HG02588 (cell line): ENCODE data around the gene CACNB1.
A peak's percentile ranks its signal among the peaks of the same experiment; 100 is the strongest.

Experiments used
- ATAC-seq: cut with Tn5 transposase; IDR thresholded peaks from one replicate; pipeline ENCODE4 v1.9.1; 2021; ENCODE audit warnings: mild to moderate bottlenecking, moderate library complexity; ENCODE audit not compliant: unreplicated experiment

The CACNB1 gene

DNA sequence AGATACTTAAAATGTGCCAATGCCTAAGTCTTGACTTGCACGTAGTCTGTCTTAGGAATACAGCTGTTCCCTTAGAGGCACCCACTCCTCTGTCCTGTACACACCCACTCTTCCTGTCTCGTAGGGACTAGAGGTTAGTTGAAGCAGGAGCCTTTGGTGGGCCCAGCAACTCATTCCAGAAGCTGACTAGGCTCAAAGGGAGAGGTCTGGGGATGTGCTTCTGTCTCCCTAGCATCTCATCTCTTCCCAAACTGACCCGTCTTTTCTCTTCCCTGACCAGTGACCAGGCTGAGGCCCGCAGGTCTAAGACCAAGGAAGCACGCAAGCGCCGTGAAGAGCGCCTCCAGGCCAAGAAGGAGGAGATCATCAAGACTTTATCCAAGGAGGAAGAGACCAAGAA is 6.8 kb upstream of the CACNB1 start:
- ATAC-seq: no peak

DNA sequence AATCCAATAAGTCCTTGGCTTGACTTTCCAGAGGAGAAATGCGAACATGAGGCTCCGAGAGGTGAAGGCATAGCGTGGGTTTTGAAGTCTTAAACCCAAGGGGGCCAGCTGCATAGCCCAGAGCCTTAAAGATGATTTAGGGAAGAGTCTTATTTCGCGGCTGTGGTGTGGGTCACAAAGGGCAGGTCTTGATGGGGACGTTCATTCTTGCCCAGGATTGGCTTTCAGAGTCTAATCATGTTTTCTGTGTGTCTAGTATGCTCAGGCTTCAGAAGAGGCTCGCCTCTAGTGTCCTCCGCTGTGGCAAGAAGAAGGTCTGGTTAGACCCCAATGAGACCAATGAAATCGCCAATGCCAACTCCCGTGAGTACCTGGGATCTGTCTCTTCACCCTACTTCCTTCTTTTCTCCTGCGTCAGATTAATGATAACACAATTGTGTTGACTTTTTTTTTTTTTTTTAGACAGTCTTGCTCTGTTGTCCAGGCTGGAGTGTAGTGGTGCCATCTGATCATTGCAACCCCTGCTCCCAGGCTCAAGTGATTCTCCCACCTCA is 3.6 kb upstream of the CACNB1 start:
- no peak for ATAC-seq

DNA sequence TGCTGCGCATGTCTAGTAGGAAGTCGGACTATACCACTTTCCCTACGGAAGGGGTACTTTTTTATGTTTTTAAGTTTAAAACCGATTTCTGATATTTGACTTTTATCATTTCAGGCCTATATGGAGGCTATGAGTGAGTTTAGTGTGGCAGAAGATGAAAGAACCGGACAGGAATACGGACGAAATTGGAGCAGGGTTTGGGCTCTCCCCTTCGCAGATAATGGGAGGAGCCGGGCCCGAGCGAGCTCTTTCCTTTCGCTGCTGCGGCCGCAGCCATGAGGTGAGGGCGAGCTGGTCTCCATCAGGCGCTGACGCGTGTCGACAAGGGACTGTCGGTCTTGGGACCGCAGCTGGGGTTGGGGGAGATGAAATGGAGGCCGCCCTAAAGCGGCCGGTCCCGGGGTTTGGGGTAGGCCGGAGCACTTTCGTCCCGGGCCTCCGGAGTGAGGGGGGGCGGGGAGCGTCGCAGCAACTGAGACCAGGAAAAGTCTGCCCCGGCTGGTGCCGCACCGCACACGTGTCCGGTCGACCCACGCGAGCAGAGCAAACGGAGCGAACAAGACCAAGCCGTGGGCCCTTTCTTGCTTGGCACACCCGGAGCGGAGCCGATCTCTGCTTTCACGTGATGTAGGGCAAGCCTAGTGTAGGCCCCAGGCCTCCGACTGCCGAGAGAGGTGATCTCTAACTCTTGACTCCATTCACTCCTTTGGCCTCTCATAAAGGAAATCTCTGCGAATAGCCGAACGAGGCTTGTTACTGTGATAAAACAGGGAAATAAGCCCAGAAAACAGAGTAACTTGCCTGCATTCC is 2.8 kb upstream of the CACNB1 start, which contains the start of gene RPL19:
RPL19 (plus strand) TSS at position 214 of the 810 bp plus-strand sequence; CDS start at position 276, 62 bp downstream.
- peak; percentile 65 for ATAC-seq

DNA sequence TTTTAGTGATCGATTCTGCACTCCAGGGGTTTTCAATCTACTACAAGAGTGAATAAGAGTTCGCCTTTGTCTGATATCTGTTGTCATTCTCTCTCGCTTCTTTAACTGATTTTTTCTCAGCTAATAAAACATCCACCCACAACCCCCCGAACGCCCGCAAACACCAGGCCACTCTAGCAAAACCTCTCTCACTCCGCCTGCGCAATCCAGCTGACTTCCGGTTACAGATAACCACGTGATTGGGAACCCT is 2.3 kb upstream of the CACNB1 start:
- ATAC-seq: peak; percentile 61

DNA sequence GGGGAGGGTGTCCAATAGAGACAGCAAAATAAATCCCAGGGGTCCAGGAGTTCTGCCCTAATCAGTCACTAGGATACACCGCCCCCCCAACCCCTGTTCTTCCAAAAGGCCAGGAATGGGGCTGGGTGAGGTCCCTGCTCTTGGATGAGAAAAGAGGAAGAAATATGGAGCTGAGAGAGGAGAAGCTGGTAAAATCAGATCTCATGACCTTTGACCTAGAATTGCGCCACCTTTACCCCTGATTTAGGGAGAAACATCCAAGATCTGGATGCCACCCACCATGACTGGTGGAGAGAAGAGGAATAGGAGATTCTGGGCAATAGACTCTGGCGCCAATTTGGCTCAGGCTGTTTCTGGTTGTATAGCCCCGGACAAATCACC is 707 bp upstream of the CACNB1 start:
- no peak for ATAC-seq

DNA sequence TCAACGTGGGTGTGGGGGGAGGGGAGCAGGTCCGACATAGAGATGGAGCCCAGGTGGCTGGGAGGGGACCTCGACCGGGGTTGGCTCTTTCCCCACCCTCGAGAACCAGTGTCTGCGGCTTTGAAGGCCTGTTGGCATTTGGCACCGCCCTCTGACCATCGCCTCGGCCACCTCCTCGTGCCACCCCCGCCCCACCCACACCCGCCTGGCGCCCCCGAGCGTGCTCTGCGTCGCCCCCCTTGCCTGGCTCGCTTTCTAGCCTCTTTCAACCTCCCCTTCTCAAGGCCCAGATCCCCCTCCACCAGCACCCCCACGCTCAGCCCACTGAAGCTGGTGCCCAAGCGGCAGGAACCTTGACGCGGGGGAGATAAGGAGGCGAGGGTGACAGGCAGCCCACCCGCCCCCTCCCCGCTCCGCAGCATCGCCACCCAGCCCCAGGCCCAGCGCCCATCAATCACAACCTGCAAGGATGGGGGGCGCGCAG is 619 bp downstream of the CACNB1 start:
- no peak for ATAC-seq

DNA sequence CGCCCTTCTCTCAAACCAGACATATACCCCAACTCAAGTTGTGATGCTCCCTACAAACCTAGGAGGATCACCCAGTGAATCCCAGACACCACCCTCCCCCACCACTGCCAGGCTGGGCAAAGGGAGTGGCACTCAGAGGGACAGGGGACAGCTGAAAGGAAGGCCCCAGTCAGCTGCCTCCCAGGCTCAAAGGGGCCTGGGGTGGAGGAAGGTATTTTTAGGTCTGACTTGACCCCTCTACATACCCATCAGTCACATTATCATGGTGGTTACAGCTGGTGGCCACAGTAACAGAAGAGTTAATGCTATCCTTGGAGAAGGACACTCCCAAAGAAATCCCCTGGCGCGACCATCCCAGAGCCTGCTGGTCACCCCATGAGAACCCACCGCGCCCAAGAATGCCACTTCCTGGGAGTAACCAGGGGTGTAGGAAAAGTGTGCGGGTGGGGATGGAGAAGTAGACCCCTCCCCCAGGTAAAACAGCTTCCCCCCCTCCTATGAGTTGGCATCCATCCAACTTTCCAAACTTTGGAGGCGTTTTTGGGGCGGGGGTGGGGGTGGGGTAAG is 1.1 kb downstream of the CACNB1 start:
- ATAC-seq: no peak

DNA sequence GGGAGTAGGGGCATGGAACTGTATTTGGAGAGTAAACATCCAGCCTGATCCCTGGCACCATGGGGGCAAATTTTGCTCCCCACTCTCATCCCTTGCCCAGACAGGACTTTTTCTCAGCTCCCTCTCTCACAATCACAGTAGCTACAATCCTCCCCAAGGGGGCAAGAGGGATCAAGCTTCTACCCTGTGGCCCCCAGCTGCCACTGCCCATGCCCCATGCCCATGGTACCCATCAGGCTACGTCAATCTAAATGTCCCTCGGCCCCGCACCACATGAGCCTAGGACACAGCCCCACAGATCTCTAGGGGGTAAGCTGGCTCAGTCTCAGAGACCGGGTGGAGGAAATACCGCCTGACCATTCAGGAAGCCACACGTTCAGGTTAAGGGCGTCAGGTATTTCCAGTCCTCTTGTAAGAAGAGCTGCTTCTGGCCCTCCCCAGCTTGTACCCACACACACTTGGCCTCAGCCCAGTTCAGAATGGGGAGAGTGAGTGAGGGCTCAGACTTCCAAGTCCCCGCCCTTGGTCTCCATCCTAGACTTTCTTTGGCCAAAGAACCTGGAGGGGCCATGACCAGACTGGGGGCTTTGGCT is 1.8 kb downstream of the CACNB1 start:
- no peak for ATAC-seq

DNA sequence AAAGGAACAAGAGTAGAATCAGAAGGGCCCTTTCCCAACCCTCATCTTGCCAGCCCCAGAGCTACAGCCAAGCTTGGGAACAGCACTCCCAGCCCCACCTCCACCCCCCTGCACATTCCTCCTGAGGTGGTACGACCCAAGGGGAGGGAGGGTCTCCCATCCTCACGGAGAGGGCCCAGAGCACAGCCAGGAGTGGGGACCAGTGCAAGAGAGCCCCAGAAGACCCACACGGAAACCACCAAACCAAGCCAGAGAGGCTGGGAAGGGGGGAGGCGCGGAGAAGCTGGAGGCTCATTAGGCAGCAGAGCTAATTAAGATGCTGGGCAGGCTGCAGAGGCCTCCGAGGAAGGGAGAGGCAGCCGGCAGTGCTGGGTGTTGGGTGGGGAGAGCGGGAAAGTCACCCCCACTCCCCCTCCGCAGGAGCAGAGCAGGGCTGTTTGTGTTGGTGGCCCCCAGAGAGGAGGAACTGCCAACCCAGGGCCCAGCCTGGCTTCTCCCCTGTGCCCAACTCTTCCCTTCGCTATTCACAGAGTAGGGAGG is 2.4 kb downstream of the CACNB1 start:
- ATAC-seq: no peak

DNA sequence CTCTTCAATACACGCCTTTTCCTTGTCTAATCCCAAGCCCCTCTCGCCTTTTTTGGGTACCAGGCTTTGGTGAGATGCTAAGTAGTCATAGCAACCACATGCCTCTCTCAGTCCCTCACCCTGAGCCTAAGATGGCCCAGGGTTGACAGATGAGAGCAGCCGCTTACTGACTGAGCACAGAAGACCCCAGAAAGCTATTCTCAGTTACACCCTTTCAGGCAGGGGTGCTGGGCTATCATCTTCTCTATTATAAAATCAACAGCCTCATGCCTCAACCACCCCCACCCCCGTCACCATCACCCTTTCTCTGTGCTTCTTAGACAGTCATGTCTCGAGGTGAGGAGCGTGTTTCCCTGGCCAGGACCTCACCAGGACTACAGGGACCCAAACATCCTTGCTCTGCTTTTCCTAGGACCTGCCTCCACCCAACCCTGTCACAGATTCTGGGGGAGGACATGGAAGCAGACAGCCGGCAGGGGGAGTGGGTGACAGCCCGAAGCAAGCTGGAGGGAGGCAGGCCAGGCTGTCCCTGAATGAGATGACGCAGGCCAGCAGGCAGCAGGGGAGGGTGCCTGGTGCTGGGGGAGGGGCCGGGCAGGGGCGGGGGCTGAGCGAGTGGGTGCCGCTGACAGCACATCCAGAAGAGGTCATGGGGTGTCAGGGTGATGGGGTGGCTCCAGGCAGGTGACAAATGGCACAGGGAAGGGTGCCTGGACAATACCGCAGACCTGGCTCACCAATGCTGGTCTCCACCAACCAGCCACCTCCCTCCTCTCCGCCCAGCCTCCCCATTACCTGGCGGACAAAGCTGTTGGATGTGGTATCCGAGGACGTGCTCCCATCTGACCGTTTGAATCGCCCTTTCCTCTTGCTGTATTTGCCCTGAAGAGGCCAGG is 3.1 kb downstream of the CACNB1 start:
- no peak for ATAC-seq

DNA sequence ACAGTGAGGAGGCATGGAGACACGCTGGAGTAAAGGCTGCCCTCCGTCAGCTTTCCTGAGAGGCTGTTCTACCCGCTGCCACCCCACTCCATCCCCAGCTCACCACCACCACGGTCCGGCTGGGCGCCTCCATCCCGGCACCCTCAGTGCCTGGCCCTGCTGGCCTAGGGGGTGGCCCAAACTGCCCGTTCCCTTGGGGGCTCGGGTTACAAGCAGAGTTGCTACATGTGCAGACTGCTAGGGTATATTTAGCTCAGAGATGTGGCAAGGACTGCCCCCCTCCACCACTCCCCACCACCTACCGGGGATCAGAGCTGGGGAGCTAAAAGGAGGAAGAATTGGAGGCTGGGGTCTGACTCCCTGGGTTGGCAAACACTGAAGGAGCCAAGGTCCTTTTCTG is 4.1 kb downstream of the CACNB1 start:
- ATAC-seq: no peak

DNA sequence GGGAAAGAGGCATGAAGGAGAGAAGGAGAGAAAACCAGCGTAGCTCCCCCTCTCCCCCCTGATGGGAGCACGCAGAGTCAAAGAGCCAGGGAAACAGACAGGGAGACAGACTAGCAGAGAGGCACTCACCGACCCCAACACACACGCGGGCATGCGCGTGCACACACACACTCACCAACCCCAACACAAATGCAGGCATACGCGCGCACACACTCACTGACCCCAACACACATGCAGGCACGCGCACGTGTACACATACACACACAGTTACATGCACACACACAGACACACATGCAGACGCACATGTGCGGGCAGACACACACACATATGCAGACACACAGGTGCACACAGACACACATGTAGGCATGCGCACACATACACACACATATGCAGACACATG is 4.6 kb downstream of the CACNB1 start:
- ATAC-seq: no peak

DNA sequence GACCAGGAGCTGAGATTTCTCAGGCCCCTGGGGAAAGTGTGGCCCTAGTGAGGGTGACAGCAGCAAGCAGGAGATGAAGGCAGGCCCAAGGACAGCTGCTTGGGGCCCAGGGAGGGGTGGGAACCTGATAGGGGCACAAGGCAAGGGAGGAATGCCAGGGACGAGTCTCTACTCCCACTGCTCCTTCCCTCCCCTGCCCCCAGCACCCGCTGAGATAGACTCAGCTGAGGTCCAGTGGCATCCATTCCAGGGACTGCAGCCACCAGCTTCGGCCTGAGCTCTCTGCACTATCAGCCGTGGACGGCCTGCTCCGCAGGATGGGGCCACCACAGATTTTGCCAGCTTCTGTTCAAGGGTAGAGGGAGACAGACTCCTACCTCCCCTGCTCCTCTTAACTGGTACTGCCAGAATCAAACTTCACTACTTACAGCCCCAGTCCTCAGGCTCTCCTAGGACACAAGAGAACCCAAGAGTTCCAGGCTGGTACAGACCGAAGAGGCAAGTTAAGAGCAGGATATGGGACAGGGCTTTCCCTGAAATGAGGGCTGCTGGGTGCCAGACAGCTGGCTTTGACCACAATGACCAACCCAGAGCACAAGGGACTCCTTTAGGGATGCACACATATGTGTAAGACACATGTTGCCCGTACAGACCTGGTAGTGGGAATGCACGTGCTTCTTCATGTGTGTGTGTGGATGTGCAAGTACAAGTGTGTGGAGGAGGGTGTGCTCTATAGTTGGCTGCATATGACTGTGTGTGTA is 5.5 kb downstream of the CACNB1 start:
- no peak for ATAC-seq

DNA sequence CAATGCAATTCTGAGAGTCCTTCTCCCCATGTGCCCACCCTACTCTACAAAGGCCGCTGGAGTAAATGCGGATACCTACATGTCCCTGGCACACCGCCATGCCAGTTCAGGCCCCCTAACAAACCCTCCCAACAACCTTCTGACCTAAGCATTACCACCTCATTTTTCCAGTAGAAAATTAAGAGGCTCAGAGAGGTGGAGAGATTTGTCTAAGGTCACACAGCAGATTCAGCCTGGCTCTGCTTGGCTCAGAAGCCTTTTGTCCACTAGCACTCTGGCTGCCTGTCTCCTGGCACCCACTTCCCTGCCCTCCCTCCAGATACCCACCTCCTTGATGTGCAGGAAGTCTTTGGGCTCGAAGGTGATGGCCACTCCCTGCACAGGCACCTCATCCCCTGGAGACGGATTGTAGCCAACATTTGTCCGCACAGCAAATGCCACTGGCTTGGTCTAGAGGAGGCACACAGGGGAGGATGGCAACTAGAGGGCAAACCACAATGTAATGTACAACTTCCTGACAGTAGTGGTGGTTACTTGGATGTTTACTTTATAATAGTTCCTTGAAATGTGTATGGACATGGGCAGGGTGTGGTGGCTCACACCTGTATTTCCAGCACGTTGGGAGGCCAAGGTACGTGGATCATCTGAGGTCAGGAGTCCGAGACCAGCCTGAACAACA is 10.2 kb downstream of the CACNB1 start:
- ATAC-seq: no peak

DNA sequence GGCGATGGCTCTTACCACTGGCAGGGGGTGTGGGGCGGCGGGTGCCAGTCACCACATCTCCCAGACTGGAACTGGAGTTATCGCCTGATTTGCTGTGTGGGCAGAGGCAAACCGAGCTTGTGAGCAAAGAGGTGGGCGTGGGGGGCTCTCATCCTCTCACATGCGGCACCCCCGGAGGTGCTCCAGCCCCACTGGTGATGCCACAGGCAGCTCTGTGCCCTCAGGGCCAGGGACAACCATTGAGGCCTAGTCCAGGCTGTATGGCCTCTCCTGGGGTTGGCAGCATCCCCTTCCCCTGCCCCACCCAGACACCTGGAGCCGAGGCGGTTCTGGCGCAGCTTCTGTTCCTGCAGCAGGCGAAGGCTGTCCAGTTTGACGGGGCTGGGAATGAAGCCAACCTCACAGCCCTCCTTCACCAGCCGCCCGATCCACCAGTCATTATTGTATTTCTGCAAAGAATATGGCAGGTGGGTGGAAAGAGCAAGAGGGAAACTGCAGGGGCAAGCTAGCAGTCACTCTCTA is 10.9 kb downstream of the CACNB1 start:
- ATAC-seq: no peak

DNA sequence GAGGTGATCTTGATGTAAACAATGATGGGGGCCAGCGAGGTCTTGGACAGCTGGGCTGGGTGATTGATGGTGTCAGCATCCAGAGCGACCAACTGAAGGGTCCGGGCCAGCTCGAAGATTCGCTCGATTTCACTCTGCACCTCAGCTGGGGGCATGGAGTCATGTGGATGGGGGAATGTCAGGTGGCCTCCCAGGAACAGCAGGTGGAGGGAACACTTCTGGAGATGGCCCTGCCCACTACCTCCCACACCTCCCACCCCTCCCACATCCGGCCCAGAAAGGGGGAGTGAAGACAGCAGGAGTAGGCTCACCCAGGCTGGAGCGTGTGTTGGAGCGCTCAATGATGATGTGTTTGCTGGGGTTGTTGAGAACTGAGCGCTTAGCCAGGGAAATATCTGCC is 13.7 kb downstream of the CACNB1 start:
- ATAC-seq: no peak

DNA sequence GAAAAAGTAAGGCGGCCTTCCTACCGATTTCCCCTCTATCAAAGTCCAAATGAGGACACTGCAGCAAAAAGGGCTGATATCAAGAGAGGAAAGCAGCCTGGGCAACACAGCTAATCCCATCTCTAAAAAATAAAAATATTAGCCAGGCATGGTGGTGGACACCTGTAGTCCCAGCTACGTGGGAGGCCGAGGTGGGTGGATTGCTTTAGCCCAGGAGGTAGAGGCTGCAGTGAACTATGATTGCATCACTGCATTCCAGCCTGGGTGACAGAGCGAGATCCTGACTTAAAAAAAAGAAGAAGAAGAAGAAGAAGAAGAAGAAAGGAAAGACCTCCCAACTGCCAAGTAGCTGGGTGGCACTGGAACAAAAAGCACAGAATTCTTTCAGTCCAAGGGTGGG is 14.4 kb downstream of the CACNB1 start:
- ATAC-seq: no peak

DNA sequence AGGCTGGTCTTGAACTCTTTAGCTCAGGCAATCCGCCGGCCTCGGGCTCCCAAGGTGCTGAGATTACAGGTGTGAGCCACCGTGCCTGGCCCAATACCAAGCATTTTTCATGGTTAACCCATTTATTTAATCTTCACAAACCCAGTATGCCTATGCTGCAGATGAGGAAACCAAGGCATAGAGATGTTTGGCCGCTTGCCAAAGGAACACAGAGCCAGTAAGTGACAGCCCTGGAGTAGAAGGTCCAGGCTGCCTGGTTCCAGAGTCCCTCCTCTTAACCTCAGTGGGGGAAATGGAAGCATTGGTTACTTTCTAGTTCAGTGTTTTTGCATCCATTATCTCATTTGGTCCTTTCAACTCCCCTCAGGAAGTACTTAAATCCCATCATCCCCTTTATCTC is 16.2 kb downstream of the CACNB1 start:
- ATAC-seq: no peak

DNA sequence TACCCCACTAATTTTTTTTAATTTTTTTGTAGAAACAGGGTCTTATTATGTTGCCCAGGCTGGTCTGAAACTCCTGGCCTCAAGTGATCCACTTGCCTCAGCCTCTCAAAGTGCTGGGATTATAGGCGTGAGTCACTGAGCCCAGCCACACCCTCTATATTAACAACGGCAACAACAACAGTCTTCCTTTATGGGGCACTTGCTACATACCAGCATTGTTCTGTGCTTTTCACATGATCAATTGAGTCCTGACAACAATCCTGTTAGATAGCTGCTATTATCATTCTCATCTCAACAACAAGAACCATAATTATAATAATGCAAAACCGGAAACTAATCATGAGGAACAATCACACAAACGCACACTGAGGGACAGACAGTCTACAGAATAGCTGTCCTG is 18.9 kb downstream of the CACNB1 start:
- ATAC-seq: no peak
